RWPE2 (cell line): Measurements from ENCODE around the gene TNFAIP1.

Experiments used
- ATAC-seq: fragments of 200-7000 bp; cut with Tn5 transposase; 3 replicates; pipeline ENCODE4 v1.9.1; 2021; ENCODE audit warnings: low read depth
- DNase-seq: peaks from one replicate; pipeline ENCODE4 v3.0.0-alpha.2; 2020; ENCODE audit warnings: low spot score
- H3K27ac ChIP-seq: fragments of 450-650 bp; 2 replicates; pipeline ENCODE4 v1.5.1; 2017; ENCODE audit warnings: mild to moderate bottlenecking; ENCODE audit not compliant: poor library complexity, severe bottlenecking
- H3K27me3 ChIP-seq: fragments of 250-450 bp; sonication (Bioruptor Pico); 2 replicates; pipeline ENCODE4 v1.5.1; 2021; ENCODE audit warnings: mild to moderate bottlenecking, moderate library complexity; ENCODE audit not compliant: insufficient read depth, poor library complexity, severe bottlenecking
- H3K36me3 ChIP-seq: fragments of 250-450 bp; sonication (Bioruptor Pico); 2 replicates; pipeline ENCODE4 v1.5.1; 2020; ENCODE audit warnings: low read depth, mild to moderate bottlenecking, moderate library complexity
- H3K4me1 ChIP-seq: fragments of 250-450 bp; sonication (Bioruptor Pico); 2 replicates; pipeline ENCODE4 v1.5.1; 2021; ENCODE audit warnings: mild to moderate bottlenecking, moderate library complexity; ENCODE audit not compliant: insufficient read depth, poor library complexity, severe bottlenecking
- H3K4me3 ChIP-seq: fragments of 250-450 bp; sonication (Bioruptor Pico); 2 replicates; pipeline ENCODE4 v1.5.1; 2021; ENCODE audit warnings: mild to moderate bottlenecking, moderate library complexity; ENCODE audit not compliant: severe bottlenecking
- H3K9me3 ChIP-seq: fragments of 250-450 bp; sonication (Bioruptor Pico); 2 replicates; pipeline ENCODE4 v1.5.1; 2021; ENCODE audit warnings: mild to moderate bottlenecking, moderate library complexity; ENCODE audit not compliant: severe bottlenecking
- TF ChIP-seq, protein P1 (sequence below): fragments of 450-650 bp; IDR thresholded peaks from one replicate; pipeline ENCODE4 v1.5.1; 2017; ENCODE audit warnings: mild to moderate bottlenecking, moderate library complexity; ENCODE audit not compliant: poor library complexity, severe bottlenecking

The TNFAIP1 gene

DNA sequence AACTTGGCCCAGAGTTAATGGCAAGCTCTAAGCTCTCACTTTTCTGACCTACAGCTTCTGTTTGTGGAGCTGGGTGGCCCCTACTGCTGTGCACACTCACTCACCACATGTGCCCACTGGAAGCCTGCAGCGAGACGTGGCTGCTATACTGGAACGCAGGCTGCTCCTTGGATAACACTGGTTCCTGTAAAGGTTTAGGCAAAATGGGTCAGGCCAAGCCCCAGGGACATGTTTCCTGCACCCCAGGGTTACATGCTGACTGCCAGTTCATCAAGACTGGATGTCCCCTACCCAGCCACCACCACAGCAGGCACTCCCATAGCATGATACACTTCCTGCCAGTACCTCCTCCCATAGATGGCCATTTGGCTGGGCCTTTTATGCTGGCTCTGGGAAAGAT is 13.4 kb downstream of the TNFAIP1 start:
- Histone ChIP-seq H3K4me3 (no peak overlapping the region), H3K4me1 (peaks cover 21% of the 10 kb centered on the region), H3K27me3 (no peaks in the 10 kb centered on the region), H3K27ac (peak overlapping the region; percentile 90), H3K36me3 (peaks cover 89% of the 10 kb centered on the region), H3K9me3 (no peaks in the 10 kb centered on the region)
- no peak for DNase-seq
- TF ChIP-seq, protein P1, sequence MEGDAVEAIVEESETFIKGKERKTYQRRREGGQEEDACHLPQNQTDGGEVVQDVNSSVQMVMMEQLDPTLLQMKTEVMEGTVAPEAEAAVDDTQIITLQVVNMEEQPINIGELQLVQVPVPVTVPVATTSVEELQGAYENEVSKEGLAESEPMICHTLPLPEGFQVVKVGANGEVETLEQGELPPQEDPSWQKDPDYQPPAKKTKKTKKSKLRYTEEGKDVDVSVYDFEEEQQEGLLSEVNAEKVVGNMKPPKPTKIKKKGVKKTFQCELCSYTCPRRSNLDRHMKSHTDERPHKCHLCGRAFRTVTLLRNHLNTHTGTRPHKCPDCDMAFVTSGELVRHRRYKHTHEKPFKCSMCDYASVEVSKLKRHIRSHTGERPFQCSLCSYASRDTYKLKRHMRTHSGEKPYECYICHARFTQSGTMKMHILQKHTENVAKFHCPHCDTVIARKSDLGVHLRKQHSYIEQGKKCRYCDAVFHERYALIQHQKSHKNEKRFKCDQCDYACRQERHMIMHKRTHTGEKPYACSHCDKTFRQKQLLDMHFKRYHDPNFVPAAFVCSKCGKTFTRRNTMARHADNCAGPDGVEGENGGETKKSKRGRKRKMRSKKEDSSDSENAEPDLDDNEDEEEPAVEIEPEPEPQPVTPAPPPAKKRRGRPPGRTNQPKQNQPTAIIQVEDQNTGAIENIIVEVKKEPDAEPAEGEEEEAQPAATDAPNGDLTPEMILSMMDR: no peak
- no peak for ATAC-seq

DNA sequence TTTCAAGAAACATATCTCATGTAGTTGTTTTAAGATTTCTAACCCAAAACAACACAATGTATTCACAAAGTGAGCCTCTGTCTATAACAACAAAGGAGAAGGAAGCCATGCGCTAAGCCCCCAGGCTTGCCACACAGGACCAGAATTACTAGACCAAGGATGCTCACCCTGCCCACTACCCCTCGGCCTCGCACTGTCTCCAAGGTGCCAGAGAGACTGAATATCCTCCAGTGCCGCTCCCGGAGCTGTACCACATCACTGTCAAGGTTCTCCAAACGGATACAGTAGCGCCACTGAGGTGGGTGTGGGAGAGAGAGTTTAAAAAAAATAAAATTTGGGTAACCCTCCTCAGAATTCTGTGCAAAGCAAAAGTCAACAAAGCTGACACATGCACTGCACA is 14.7 kb downstream of the TNFAIP1 start:
- Histone ChIP-seq H3K9me3 (no peaks in the 10 kb centered on the region), H3K27me3 (no peaks in the 10 kb centered on the region), H3K4me1 (peaks cover 21% of the 10 kb centered on the region), H3K4me3 (no peak overlapping the region), H3K27ac (no peak overlapping the region), H3K36me3 (peaks cover 94% of the 10 kb centered on the region)
- TF ChIP-seq, protein P1: no peak
- ATAC-seq: no peak
- DNase-seq: no peak

DNA sequence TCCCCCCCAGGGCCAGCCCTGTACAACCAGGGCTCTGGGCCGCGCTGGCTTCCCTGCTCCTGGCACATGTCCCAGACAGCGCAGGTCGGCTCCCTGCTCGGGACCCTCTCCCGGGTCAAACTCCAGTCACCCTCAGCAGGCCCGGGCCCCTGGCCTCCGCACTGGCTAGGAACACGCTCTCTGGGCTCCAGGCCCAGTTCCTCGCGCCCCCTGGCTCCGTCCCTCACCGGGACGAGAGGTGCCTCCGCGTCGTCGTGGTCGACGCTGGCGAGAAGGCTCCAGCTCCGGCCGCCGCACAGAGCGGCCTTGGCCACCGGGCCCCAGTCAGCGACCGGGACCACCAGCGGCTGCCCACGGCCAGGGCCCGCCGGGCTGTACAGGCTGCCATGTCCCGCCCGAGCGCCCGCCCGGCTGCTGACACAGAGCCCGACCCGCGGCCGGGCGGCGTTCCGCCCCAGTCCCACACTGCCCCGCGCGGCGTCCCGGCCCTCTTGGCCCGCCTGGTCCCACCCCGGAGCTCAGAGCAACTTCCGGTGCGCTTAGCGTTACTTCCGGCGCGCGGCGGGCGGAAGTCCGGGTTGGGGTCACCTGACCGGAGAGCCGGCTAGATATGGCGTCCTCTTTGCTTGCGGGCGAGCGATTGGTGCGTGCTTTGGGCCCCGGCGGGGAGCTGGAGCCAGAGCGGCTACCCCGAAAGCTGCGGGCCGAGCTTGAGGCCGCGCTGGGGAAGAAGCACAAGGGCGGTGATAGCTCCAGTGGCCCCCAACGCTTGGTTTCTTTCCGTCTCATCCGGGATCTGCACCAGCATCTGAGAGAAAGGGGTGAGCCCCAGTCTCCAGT is 21.7 kb downstream of the TNFAIP1 start, which contains the start of gene POLDIP2:
Gene POLDIP2 (minus strand): TSS at position 467 of the 840 bp plus-strand sequence. CDS start 79 bp downstream, at position 388.
- H3K27me3 ChIP-seq: no peaks in the 10 kb centered on the region
- H3K27ac ChIP-seq: peak within 1 kb of the TSS; percentile 26
- DNase-seq (peak; percentile 94), ATAC-seq (peak; percentile 100)
- peak within 1 kb of the TSS; percentile 95 for H3K4me3 ChIP-seq
- H3K9me3 ChIP-seq: no peaks in the 10 kb centered on the region
- H3K36me3 ChIP-seq: peaks cover 58% of the 10 kb centered on the region
- TF ChIP-seq, protein P1: no peak
- peaks cover 5% of the 10 kb centered on the region for H3K4me1 ChIP-seq

DNA sequence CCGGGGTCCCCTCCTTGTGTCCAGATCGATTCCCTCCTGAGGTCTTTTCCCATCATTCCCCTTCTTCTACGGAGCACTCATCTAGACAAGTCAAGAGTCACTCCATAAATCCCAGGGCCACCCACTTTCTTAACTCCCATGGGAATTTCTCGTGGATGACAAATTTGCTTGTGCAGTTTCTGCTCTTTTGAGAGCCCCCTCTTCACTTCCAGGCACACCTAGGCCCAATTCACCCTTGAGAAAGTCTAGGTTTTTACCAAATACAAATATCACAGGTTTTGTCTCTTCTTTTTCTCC is 22.3 kb downstream of the TNFAIP1 start:
- Histone ChIP-seq H3K36me3 (peaks cover 52% of the 10 kb centered on the region), H3K9me3 (no peaks in the 10 kb centered on the region), H3K4me1 (peaks cover 5% of the 10 kb centered on the region), H3K27me3 (no peaks in the 10 kb centered on the region), H3K27ac (no peak overlapping the region), H3K4me3 (peak overlapping the region; percentile 95)
- TF ChIP-seq, protein P1: no peak
- no peak for DNase-seq
- ATAC-seq: no peak

DNA sequence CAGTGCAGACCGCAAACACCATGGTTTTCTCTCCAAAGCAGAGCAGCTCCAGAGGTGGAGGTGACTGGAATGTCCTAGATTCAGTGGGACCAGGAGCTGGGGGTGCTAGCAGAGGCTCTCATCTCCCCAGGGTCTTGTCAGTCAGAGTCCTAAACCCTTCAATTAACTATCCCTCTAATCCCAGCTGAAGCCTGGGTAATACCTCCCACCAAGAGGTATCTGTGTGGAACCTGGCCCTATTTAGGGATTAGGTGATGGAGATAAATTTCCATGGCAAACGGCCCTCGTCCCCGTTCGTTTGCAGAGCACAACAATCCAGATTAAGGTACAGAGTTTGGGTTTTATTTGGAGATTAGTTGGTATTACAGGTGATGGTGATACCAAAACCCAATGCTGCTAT is 27.6 kb downstream of the TNFAIP1 start:
- Histone ChIP-seq H3K9me3 (no peaks in the 10 kb centered on the region), H3K36me3 (peaks cover 26% of the 10 kb centered on the region), H3K27ac (no peak overlapping the region), H3K27me3 (no peaks in the 10 kb centered on the region), H3K4me3 (no peak overlapping the region), H3K4me1 (peaks cover 4% of the 10 kb centered on the region)
- TF ChIP-seq, protein P1: no peak
- DNase-seq: no peak
- no peak for ATAC-seq
